Right hindlimb (tissue), 1 donor: ENCODE data around the gene APOL3.
"Not testable (repeated sequence)": the region's sequence is repeated elsewhere in the genome, so short reads cannot be mapped to it uniquely, and the experiment has no call there.

Experiments used
- DNase-seq: peaks from one replicate; pipeline ENCODE4 v3.0.0-alpha.2; 2018

The APOL3 gene

DNA sequence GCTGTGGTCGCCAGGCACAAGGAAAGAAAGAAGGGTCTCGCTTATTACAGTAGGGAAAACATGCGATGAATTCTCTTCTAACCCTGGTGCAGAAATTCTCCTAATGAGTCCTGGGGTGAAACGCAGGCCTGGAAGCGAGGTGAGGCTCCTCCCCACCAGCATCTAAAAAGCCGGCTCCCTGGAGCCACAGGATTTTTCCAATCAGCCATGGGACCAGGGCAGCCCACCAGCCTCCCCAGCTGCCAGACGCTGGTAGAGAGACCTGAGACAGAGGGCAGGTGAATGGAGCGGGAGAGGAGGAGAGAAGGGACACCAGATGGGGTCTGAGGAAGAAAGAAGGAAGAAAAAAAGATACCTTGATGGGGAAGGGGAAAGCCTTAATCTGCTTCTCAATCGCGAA, 28.6 kb downstream of the APOL3 start:
- DNase-seq: no peak

DNA sequence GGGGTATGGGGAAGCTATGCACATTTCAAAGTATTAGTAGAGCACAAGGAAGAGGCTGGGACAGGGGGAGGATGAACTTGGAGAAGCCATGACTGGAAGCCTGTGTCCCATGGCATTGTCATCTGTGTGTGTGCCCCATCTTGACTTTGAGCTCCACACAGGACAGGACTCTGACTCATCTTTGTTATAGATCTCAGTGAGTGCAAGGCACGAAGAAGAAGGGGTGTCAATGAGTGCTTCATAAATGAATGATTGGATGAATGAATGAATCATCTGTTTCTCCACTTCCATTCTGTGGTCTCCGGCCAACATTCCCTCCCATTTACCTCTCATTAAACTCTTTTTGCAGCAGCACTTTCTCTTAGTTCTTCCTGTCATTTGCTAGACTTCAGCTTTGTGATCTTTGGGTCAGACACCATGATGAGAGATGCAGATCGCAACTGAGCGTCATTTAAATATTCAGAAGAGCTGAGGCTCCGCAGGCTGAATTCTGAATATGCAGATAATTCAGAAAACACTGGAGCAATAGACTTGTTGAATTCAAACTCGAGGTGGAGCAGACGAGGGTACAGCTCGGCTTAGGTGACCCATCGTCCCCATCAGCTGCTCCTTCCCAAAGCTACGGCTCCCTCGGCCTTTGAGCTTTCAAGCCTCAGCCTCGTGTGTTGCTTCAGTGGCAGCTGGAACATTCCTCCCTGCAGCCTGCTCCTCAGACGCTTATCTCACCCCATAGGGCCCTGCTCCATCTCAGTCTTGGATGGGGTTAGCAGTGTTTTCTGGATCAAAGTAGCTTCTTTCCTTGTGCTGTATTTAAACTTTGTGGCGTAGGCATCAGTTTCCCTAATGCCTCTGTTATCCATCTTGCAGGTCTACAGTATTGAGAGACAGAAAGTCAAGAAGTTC, 30.8 kb downstream of the APOL3 start:
- DNase-seq: no peak

DNA sequence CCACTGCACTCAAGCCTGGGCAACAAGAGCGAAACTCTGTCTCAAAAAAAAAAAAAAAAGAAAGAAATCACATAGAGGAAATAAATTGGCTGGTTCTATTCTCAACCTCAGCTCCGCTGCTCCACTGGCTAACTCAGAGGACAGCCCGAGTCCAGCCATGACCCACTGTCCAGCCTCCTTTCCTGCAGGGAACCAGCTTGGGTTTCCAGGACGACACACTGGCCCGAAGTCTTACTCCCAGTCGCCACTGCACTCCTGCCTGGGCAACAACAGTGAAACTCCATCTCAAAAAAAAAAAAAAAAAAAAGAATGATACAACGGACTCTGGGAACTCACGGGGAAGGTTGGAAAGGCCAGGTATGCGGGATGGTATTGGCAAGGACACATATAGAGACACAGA, 31.5 kb downstream of the APOL3 start:
- no peak for DNase-seq

DNA sequence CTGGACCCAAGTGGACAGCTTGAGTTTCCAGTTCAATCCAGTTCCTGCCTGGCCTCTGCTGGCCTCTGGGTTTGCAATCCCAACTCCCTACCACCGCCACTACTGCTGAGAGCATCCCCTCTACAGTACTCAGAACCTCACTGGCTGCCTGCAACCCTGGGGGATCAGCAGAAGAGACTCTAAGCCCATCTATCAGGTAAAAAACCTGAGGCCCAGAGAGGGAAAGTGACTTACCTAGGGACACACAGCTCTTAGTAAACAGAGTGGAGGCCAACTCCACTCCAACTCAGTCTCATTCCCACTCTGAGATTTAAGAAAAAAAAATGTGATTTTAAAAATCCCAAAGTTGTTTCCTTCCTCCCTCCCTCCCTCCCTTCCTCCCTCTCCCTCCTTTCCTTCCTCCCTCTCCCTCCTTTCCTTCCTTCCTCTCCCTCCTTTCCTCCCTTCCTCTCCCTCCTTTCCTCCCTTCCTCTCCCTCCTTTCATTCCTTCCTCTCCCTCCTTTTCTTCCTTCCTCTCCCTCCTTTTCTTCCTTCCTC, 34.5 kb downstream of the APOL3 start:
- DNase-seq: no peak

DNA sequence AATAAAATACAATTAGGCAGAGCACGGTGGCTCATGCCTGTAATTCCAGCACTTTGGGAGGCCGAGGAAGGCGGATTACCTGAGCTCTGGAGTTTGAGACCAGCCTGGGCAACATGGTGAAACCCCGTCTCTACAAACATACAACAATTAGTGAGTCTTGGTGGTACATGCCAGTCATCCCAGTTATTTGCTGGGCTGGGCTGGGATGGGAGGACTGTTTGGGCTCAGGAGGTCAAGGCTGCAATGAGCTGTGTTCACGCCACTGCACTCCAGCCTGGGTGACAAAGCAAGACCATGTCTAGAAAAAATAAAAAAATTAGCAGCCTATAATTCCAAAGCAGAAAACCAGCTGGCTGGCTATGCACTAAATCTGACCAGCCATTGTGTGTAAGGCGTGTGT, 35.1 kb downstream of the APOL3 start:
- DNase-seq: no peak

DNA sequence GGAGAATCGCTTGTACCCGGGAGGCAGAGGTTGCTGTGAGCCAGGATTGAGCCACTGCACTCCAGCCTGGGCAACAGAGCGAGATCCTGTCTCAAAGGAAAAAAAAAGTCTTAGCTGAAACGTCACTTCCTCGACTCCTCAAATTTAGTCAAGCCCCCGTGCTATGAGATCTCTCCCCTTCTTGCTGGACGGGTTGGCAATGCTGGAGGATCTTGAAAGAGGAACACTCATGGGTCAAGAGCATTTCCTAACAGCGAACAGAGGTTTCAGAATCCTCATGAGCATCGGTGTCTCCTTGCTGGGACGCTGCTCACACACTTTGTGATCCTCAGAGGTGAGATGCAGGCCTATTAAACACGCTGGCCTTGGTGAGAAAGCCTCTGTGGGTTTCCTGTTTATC, 35.9 kb downstream of the APOL3 start:
- no peak for DNase-seq

DNA sequence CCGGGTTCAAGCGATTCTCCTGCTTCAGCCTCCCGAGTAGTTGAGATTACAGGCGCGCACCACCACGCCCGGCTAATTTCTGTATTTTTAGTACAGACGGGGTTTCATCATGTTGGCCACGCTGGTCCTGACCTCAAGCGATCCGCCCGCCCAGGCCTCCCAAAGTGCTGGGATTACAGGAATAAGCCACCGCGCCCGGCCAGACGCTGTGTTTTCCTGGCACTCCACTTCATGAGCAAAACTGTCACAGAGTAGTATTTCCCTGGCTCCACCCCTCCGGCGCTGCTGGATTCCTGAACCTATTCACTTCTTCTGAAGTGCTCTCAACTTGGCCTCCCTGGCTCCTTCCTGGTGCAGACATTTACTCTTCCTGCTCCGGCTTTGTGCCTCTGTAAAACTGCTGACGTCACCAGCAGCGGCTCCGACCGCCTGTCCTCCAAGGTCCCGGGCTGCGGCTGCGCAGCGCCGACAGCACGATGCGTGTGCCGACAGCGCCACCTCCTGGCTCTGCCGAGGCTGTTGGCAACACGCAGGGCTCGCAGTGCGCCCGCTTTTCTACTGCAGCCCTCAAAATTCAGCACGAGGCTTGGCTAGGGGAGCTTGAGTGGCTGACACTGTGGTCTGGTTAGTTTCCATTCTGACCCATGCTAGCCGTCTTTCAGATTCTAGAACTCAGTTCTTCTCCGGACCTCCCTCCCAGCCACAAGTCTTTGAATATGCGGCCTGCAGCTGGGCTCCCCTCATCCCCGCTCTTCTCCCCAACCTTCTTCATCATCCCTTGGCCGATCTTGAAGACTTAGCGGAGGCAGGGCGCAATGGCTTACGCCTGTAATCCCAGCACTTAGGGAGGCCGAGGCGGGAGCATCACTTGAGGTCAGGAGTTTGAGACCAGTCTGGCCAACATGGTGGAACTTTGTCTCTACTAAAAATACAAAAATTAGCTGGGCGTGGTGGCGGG, 36.6 kb downstream of the APOL3 start:
- peak; percentile 96 for DNase-seq

DNA sequence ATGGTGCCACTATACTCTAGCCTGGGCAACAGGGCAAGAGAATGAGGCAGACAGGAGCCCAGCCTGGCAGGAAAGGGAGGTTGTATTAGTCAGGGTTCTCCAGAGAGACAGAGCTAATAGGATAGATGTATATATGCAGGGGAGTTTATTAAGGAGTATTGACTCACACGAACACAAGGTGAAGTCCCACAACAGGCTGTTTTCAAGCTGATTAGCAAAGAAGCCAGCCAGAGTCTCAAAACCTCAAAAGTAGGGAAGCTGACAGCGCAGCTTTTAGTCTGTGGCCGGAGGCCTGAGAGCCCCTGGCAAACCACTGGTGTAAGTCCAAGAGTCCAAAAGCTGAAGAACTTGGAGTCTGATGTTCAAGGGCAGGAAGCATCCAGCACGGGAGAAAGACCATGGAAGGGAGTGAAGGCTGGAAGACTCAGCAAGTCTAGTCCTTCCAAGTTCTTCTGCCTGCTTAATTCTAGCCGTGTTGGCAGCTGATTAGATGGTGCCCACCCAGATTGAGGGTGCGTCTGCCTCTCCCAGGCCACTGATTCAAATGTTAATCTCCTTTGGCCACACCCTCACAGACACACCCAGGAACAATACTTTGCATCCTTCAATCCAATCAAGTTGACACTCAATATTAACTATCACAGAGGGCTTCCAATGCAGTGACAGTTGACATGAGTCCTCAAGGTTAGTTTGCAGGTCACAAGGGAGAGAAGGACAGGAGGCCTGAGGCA, 39.8 kb downstream of the APOL3 start:
- not testable (repeated sequence) for DNase-seq

DNA sequence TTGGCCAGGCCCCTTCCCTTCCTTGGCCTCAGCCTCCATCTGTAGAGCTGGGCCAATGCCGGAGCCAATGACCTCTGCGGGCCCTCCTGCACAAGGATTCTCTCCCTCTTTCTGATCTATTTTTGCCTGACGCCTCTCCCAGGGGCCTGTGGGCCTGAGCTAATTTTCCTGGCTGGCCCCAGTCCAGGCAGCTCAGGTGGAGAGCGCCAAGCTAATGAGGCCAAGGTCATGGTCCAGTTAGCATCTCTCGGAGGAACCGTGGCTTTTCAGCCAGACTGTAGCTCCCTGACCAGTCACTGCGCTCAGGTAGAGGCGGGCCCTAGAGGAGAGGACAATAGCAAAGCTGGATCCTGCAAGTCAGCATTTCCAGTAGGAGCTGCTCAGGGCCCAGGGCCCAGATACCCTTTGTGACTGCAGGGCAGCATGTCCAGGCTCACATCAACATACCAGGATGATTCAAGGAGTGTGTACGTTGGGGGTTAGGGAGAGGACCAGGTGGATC, 43.5 kb downstream of the APOL3 start:
- DNase-seq: no peak

DNA sequence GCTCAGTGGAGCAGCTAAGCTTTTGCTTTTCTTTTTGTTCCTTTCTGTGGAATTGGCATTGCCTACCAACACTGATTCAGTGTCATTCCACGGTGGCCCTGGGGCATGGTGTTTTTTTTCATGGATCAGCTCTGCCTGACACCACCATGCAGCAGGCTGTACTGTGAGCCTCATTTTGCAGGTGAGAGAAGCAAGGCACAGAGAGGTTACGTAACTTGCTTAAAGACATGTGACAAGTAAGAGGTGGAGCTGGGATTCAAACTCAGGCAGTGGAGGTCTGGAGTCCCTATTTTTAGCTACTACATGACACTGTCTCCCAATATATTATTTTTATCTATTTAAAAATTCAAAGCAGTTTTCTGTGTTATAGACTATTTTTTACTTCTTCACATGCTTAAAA, 44.4 kb downstream of the APOL3 start:
- DNase-seq: no peak

DNA sequence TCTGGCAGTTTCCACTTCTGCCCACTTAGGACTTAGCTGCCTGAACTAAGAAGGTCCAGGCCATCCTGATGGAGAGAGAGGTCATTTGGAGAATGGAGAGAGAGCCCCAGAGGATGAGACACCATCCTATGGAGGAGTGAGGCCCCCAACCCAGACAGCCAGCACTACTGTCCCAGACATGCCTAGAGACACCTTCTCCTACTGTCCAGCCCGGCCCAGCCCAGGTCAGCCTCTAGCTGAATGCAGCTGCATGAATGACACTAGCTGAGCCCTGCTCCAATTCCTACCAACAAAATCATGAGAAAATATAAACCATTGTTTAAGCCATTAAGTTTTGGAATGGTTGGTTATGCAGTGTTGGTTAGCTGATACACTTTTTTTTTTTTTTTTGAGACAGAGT, 47.4 kb downstream of the APOL3 start:
- no peak for DNase-seq

DNA sequence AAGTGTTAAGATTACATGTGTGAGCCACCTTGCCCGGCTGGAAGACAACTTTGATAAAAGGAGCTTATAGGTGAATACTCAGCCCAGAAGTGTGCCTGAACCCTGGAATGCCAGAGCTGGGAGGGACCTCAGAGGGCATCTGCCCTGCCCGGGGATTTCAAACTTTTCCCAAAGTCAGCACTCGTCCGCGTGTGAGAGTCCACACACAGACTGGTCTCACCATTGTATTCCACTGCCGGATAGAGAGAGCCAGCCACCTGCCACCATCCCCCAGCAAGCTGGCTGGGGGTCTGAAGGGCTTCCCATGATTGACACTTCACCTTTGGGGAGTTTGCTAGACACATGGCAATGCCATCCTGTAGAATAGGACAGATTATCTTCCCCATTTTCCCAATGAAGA, 49.2 kb downstream of the APOL3 start:
- DNase-seq: no peak

DNA sequence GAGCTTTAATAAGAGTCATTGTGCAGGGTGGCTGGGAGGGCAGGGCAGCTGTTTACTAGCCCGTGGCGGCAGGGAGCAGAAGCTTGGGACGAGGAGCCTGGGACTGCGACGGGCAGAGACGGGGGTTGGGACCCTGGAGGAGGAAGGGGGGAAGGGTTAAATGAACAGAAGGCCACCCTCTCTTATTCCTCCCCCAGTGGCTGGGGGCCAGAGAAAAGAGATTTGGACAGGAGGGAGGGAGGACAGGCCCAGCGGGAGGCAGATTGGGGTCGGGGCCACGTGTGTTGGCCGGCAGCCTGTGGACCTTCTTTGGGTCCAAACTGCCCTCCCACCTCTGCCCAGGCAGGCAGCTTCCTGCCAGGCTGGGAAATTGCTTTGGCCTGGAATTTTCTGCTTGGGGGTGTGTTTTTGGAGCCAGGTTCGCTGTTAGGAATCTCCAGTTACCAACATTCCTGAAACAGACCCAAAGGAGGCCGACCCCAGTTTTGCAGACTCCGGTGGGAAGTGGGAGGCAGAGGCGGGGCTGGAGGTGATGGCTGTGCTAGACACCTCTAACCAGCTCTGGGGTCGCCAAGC, 50.2 kb downstream of the APOL3 start:
- DNase-seq: peak; percentile 73

DNA sequence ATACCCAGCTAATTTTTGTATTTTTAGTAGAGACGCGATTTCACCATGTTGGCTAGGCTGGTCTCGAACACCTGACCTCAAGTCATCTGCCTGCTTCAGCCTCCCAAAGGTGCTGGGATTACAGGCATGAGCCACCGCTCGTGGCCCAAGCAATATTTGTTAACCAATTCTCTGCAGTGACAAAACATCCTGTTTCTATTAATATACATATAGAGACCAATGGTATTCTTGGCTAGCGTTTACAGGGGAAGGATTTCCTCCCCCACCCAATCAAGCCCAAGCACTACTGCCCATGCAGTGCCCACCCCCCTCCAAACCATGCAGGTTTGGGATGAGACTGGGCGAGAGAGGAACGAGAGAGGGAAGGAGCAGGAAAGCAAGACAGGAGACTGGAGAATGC, 53.1 kb downstream of the APOL3 start:
- DNase-seq: no peak

DNA sequence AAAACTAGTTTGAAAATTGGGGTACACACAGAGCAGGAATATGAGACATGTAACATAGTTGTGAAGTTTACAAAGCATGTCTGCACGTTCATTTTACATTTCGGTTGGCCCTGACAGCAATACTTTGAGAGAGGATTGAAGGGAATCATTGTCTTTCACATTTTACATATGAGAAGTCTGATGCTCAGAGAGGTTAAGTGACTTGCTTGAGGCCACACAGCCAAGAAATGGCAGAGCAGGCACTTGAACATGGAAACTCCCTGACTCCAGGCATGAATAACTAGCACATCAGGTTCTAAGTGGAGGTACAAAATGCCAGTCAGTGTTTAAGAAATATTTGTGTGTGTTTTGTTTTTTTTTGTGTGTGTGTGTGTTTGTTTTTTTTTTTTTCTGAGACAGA, 53.6 kb downstream of the APOL3 start:
- no peak for DNase-seq

DNA sequence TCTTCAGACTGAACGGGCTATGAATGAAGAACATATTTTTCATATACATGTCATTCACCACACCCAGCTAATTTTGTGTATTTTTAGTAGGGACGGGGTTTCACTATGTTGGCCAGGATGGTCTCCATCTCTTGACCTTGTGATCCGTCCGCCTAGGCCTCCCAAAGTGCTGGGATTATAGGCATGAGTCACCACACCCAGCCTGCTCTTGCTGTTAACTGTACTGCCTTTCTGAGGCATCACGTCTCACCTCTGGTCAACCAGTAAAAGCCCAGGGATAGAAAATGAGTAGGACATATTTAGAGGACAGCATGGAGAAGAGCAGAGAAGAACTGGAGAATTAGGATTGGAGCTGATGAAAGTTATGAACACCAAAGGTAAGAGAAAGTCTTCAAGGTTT, 55.6 kb downstream of the APOL3 start:
- DNase-seq: no peak

DNA sequence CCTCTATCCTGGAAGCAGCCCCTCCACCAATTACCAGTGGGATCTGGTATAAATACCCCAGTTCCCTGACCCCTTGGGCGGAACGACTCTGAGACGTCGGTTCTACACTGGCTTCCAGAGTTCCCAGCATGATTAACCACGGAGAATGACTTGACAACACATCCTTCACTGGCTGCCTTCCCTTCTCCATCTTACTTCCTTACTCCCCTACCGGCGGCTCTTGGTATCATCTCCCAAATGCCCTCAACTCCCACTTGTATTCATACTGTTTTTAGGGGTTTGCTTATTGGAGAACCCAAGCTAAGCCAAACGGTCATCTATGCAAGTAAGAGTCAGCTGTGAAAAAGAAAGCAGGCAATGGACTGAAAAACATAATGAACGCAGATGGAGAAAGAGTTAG, 56.1 kb downstream of the APOL3 start:
- DNase-seq: no peak

DNA sequence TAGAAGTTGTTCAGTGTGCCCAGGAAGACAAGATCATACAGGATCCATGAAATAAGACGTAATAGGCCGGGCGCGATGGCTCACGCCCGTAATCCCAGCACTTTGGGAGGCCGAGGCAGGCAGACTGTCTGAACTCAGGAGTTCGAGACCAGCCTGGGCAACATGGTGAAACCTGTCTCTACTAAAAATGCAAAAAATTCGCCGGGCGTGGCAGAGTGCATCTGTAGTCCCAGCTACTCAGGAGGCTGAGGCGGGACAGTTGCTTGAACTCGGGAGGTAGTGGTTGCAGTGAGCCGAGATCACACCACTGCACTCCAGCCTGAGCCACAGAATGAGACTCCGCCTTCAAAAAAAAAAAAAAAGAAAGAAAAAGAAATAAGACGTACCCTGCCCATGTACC, 56.7 kb downstream of the APOL3 start:
- no peak for DNase-seq

DNA sequence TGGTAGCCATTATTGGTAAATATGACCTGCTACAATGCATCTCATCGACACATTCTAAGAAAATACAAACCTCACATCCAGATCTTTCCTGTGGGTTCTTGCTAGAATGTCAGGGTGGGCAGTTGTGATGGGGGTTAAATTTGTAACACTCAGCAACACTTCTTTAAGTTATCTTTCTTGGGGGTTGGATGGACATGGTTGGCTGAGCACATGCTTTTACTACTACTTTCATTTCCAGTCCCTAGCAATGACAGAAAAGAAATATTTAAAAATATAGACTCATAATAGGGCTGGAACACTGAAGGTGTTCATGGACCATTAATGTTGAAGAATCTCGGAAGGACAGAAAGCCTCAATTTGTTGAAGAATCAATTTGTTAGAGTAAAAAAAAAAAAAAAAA, 57.6 kb downstream of the APOL3 start:
- no peak for DNase-seq

DNA sequence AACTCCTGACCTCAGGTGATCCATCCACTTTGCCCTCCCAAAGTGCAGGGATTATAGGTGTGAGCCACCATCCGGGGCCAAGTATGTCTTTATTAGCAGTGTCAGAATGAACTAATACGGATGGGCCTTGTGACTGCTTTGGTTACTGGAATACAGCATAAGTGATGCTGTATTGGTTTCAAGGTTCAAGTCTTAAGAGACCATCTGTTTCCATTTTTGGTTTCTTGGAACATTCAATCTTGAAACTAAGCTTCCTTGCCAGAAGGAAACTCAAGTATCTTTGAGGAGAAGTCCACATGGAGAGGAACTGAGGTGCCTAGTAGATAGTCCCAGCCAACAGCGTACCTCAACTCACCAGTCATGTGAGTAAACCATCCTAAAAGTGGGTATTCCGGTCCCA, 58.8 kb downstream of the APOL3 start:
- DNase-seq: no peak

DNA sequence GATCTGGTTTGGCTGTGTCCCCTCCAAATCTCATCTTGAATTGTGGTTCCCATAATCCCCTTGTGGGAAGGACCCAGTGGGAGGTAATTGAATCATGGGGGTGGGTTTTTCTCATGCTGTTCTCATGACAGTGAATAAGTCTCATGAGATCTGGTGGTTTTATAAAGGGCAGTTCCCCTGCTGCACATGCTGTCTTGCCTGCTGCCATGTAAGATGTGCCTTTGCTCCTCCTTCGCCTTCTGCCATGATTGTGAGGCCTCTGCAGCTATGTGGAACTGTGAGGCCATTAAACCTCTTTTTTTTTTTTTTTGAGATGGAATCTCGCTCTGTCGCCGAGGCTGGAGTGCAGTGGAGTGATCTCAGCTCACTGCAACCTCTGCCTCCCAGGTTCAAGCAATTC, 59.6 kb downstream of the APOL3 start:
- DNase-seq: not testable (repeated sequence)

DNA sequence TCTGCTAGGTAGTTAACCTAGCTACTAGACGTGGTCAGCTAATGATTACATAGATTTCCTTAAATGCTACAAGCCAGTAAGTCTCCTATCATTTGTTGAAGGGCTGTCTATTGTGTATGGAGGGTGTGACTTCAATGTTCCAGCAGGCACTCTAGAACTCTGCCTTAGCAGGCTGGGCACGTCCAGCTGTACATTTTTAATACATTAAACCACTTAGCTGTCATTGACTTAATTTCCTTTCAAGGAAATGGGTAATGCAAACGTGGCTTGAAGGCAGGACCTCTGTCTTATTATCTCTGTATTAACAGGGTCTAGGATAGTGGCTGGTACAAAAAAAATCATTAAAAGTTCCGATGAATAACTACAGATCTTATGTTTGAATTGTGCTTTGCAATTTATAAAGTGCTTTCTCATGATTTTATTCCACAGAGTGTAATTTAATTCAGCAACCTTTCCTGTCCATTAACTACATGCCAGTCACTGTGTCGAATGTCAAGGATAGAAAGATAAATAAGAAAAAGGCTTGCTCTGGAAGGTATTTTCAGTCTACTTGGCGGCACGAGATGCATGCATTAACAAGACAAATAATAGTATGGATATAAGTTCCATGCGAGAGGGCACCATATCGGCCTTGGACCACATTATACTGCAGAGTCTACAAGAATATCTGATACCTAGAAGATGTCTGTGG, 60.3 kb downstream of the APOL3 start:
- DNase-seq: no peak
